Anterior cingulate cortex (tissue), 58 donors: ENCODE results near the gene TSPAN14.
"Not testable (repeated sequence)": the region's sequence is repeated elsewhere in the genome, so short reads cannot be mapped to it uniquely, and the experiment has no call there.

Experiments used
- DNase-seq, 58 donors: peaks; one replicate each; lab custom pipeline; 2025; lab: John Stamatoyannopoulos, UW

TSPAN14 gene

GRCh38 chr10:80518143-80518806, 64.2 kb downstream of the TSPAN14 start:
- no peak for DNase-seq

GRCh38 chr10:80518807-80519360, 64.8 kb downstream of the TSPAN14 start:
- no peak for DNase-seq

- no peak for DNase-seq
These were observed 66.0 kb downstream of the TSPAN14 start for GRCh38 chr10:80519936-80520650.

- DNase-seq, result no peak
These were observed 66.8 kb downstream of the TSPAN14 start for GRCh38 chr10:80520661-80521470.

- no peak for DNase-seq
These were observed 68.8 kb downstream of the TSPAN14 start for GRCh38 chr10:80522756-80523363.

GRCh38 chr10:80523773-80524172, 69.7 kb downstream of the TSPAN14 start:
- DNase-seq, result peak in 1 of 58 donors; percentile 21

GRCh38 chr10:80524190-80524909, 70.2 kb downstream of the TSPAN14 start:
- DNase-seq, result no peak

- DNase-seq, result no peak
These were observed 72.1 kb downstream of the TSPAN14 start for GRCh38 chr10:80526218-80526617.

- peak in 9 of 58 donors; percentile 12 to 54 (median 25) for DNase-seq
These were observed 72.6 kb downstream of the TSPAN14 start for GRCh38 chr10:80526742-80527141.

- DNase-seq, result no peak
These were observed 74.1 kb downstream of the TSPAN14 start for GRCh38 chr10:80528185-80528700.

- no peak for DNase-seq
These were observed 74.8 kb downstream of the TSPAN14 start for GRCh38 chr10:80528901-80529300.

GRCh38 chr10:80529604-80530003, 75.5 kb downstream of the TSPAN14 start:
- peak in 1 of 58 donors; percentile 17 for DNase-seq

- peak in 16 of 58 donors; percentile 20 to 53 (median 35) for DNase-seq
These were observed 76.1 kb downstream of the TSPAN14 start for GRCh38 chr10:80530251-80530650.

GRCh38 chr10:80530816-80531215, 76.7 kb downstream of the TSPAN14 start:
- DNase-seq, result peak in 2 of 58 donors; percentile 20 to 28

- no peak for DNase-seq
These were observed 78.5 kb downstream of the TSPAN14 start for GRCh38 chr10:80532571-80532970.

- not testable (repeated sequence) for DNase-seq
These were observed 79.9 kb downstream of the TSPAN14 start for GRCh38 chr10:80534059-80534458.

- DNase-seq, result not testable (repeated sequence)
These were observed 80.5 kb downstream of the TSPAN14 start for GRCh38 chr10:80534646-80535045.

- peak in 5 of 58 donors; percentile 20 to 38 (median 22) for DNase-seq
These were observed 81.7 kb downstream of the TSPAN14 start for GRCh38 chr10:80535671-80536360.

GRCh38 chr10:80536361-80536835, 82.3 kb downstream of the TSPAN14 start:
- DNase-seq, result no peak
